Left ventricle myocardium superior (tissue), 1 donor: ENCODE results near the gene ADAMTSL5. TPM values are rescaled to one million over a fixed set of nuclear protein-coding genes. Genes with fewer than 3 reads are reported as not detected.
"Not testable (repeated sequence)": the region's sequence is repeated elsewhere in the genome, so short reads cannot be mapped to it uniquely, and the experiment has no call there.

Source experiments
- ATAC-seq: fragments of 200-7000 bp; cut with Tn5 transposase; one replicate; pipeline ENCODE4 v1.9.1; 2020; ENCODE audit warnings: mild to moderate bottlenecking, moderate library complexity
- DNase-seq: peaks from one replicate; pipeline ENCODE4 v3.0.0-alpha.2; 2020
- intact Hi-C: fragments of 100-400 bp; cut with micrococcal nuclease; formaldehyde crosslinking; loops from one replicate; pipeline ENCODE4 v1.11.0; 2022
- total RNA-seq: library from RNA; stranded (reverse); fragmentation: NEBNext Ultra II Directional; extraction: Animal tissue kit (Norgen Biotek cat#: 25700); gene quantifications from one replicate; pipeline ENCODE4 v1.2.1, GENCODE V29; 2021
- donor health status: DM: no; HTN: yes; CAD: no; lungs with severe emphysema.

Gene ADAMTSL5
- total RNA-seq, 1 donor from 2014 or later, result 20.5 TPM

DNA sequence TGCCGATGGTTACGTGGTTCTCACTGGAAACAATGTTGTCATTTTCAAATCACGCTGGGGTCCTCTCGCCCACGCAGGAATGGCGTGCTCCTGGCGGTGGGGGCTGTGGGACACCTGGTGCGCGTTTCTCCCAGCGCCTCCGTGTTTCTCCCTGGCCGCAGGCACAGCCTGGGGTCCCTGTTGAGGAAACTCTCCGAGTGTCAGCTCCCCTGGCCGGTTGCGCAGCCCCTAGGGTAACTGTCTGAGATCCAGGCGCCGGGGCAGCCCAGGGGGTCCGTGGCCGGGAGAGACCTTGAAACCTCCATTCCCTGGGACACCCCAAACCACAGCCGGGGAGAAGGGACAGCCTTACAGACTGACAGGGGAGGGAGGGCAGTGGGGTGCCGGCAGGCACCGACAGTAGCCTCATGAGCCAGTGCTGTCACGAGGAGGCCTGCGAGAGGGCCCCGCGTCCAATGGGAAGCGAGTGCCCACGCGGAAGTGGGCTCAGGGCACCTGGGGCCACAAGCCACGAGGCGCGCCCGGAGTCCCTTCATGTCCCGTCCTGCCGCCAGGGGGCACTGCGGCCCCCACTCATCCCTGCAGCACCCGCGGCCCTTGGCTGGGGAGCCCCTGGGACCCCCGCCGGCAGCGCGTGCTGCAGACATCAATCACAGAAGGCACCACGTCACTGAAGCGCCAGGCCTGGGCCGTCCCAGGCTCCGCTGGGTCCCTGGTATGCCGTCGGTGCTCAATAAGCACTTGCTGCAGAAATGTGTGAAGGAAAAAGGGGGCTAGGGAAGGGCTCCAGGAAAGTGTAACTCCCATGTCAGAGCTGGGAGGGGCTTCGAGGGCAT, 9.5 kb downstream of the ADAMTSL5 start:
- intact Hi-C loops, result no loop called here
- DNase-seq (peak; percentile 77), ATAC-seq (peak; percentile 3)

DNA sequence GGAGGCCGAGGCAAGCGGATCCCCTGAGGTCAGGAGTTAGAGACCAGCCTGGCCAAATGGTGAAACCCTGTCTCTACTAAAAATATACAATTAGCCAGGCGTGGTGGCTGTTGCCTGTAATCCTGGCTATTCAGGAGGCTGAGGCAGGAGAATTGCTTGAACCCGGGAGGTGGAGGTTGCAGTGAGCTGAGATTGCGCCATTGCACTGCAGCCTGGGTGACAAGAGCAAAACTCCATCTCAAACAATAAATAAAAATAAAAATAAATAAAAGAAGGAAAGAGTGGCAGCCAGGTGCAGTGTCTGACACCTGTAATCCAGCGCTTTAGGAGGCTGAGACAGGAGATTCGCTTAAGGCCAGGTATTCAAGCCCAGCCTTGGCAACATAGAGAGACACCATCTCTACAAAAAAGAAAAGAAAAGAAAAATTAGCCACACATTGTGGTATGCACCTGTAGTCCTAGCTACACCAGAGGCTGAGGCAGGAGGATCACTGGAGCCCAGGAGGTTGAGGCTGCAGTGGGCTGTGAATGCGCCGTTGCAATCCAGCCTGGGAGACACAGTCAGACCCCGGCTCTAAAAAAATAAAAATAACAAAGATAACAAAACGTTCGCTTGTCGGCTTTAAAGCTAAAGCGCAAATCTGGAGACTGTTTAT, 10.3 kb downstream of the ADAMTSL5 start:
- ATAC-seq, result no peak
- intact Hi-C loops, result no loop called here
- no peak for DNase-seq

DNA sequence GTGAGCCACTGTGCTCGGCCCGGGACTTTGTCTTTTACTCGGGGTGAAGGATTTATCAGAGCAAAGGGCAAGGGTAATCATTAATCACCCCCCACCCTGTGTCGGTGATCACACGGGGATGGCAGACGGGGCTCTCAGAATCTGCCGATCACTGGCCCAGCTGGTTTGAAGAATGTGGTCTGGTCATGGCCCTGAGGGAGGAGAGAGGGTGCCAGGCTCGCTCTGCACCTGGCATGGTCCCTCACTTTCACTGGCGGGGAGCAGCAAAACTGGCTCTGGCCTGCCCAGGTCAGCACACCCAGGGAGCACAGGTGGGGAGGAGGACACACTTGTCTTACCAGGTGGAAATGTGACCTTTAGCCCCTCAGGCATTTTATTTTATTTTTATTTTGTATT, 11.6 kb downstream of the ADAMTSL5 start:
- intact Hi-C loops, result no loop called here
- no peak for ATAC-seq

DNA sequence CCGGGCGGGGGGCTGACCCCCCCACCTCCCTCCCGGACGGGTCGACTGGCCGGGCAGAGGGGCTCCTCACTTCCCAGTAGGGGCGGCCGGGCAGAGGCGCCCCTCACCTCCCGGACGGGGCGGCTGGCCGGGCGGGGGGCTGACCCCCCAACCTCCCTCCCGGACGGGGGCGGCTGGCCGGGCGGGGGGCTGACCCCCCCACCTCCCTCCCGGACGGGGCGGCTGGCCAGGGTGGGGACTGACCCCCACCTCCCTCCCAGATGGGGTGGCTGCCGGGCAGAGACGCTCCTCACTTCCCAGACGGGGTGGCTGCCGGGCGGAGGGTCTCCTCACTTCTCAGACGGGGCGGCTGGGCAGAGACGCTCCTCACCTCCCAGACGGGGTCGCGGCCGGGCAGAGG, 13.6 kb downstream of the ADAMTSL5 start:
- not testable (repeated sequence) for ATAC-seq

More for the DNA sequence above, 11.6 kb downstream of the ADAMTSL5 start:
- DNase-seq, result no peak

DNA sequence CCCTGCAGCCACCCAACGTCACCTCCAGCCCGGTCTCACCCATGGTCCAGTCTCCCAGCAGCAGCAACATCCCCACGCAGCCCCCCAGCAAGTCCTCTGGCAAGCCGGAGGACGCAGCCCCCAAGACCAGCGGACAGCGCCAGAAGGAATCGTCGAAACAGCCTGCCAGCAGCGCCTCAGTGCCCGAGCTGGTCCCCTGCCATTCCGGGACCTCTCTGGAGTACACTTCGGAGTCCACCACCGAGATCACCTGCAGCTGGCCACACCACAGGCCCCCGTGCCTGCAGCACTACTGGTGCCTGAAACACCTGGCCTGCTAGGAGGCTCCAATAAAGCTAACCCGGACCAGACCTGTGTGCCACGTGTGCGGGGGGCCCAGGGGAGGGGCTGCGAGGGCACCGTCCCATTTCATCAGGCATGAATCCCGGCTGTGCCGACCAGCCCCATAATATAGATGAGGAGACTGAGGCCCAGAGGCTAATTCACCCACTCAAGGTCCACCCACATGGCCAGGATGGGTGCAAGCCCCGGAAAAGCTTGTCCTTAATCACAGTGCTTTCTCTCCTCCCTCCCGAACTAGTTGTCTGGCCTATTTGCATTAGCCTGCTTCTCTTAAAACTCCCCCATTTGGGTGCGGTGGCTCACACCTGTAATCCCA, 15.1 kb downstream of the ADAMTSL5 start:
- no peak for DNase-seq
- no peak for ATAC-seq
- intact Hi-C loops, result no loop called here

More for the DNA sequence above, 13.6 kb downstream of the ADAMTSL5 start:
- DNase-seq, intact Hi-C loops: not testable (repeated sequence)

DNA sequence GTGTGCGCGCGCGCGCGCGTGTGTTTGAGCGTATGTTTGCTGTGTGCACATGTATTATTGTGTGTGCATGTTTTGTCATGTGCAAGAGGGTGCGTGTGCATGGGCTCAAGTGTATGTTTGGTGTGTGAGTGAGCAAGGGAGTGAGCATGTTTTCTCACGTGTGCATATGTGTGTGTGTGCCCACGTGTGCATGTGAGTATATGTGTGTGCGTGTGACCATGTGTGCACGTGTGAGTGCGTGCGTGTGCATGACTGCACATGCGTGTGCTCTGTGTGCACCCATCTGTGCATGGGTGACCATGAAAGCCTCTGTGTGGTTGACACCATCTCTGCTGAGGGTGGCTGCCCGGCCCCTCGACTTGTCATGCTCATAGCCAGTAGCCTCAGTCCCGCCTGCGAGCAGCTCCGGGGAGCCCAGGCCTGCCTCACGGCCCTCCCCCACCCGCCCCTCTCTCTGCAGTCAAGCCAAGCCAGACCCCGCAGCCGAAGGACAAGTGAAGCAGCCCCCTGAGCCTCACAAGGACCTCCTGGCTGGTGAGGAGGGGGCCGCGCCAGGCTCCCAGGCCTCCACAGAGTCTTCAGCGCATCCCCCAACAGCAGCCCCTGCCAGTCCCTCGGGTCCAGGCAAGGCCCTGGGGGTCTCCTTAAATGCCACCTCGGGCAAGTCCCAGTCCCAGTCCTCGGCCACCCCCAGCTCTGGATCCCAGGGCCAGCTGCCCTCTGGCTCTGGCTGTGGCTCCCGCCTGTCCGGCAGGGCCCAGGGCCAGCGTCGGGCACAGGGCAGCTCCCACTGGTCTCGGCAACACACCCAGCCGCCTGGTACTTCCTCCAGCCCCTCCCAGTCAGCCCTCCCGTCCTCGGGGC, 15.9 kb downstream of the ADAMTSL5 start:
- intact Hi-C loops, result no loop called here
- DNase-seq (no peak), ATAC-seq (no peak)

DNA sequence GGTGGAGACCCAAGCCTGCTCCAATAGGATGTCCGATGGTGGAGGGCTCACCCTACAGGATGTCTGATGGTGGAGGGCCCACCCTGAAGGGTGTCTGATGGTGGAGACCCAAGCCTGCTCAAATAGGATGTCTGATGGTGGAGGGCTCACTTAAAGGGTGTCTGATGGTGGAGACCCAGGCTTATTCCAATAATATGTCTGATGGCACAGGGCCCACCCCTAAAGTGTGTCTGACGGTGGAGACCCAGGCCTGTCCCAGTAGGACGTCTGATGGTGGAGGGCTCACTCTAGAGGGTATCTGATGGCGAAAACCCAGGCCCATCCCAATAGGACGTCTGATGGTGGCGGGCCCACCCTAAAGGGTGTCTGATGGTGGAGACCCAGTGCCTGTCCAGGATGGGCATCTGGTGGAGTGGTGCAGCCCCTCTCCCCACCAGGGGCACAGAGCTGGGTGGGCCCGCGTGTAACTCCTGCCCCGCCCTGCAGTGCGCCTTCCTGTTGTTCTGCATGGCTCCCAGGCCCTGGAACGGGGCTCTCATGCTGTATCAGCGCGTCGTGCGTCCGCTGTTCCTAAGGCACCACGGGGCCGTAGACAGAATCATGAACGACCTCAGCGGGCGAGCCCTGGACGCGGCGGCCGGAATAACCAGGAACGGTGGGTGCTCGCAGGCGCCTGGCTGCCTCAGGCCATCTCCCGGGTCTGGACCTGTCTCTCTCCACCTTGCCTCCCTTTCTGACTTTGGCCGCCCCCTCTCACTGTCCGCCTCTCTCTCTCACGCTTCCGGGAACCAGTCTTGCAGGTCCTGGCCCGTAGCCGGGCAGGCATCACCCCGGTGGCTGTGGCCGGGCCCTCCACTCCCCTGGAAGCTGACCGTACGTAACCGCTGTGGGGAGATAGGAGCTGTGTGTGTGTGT, 16.8 kb downstream of the ADAMTSL5 start:
- intact Hi-C loops, result no loop called here
- DNase-seq, result no peak
- ATAC-seq, result no peak

DNA sequence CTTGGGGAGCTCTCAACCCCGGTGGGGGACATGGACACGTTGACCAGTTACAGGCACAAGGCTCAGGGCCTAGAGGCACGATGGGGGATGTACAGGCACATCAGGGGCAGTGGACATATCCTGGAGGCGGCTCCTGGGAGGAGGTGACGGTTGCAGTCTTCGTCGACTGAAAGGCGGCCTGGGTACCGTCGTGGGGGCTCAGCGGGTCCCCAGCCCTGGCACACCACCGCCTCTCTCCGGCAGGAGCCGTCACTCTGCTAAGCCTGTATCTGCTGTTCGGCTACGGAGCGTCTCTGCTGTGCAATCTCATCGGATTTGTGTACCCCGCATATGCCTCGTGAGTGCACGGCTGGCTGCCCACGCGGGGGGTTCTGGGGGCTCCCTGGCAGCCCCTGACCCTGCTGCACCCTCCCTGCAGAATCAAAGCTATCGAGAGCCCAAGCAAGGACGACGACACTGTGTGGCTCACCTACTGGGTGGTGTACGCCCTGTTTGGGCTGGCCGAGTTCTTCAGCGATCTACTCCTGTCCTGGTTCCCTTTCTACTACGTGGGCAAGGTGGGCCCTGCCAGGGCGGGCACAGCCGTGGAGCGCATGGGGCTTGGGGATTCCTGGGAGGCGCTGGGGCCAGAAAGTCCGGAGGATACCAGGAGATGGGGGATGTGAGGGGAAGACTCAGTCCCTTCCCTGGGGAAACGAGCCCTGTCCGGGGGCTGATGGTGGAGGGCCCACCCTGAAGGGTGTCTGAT, 17.6 kb downstream of the ADAMTSL5 start:
- intact Hi-C loops, result no loop called here
- ATAC-seq (no peak), DNase-seq (no peak)

DNA sequence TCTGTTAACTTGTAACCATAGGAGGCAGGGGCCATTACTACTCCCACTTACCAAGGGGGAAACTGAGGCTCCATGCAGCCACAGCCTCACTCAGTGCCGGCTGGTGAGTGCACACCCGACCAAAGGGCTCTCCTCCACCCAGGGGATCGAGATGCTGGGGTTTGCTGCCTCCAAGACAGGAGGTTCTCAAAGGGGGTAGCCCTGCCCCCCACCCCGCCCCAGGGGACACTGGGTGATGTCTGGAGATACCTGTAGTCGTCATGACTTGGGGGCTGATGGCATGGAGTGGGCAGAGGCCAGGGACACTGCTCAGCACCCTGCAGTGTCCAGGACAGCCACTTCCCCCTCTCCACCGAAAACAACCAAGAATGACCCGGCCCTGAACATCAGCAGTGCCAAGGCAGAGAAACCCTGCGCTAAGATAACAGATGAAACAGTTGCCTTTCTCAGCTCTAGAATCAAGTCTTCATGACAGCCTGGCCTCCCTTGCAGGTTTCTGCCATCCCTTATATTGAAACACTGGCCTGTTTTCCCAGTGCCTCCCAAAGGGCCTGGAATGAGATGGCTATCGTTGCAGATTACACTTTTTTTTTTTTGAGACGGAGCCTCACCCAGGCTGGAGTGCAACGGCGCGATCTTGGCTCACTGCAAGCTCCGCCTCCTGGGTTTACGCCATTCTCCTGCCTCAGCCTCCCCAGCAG, 18.6 kb downstream of the ADAMTSL5 start:
- intact Hi-C loops, result no loop called here
- ATAC-seq (no peak), DNase-seq (no peak)

DNA sequence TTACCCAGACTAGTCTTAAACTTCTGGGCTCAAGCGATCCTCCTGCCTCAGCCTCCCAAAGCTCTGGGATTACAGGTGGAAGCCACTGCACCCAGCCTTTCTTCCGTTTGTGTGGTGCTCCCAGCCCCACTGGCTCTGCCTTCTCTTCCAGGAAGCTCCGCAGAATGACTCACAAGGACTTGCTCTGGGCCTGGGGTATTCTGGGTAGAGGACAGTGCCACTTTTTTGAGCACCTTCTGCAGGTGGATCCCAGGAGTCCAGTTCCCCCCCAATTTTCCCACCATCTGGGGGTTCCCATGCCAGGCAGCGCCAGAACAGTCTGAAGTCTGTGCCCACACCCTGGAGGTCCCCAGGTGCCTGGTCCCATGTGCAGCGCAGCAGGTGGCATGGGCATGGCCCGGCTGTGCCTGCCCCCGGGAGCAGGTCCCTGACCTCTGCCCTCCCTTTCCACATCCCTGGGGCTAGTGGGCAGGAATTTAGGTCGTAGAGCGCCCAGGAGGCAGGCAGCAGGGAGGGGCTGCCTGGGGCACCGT, 20.3 kb downstream of the ADAMTSL5 start:
- DNase-seq (no peak), ATAC-seq (no peak)
- intact Hi-C loops, result no loop called here

DNA sequence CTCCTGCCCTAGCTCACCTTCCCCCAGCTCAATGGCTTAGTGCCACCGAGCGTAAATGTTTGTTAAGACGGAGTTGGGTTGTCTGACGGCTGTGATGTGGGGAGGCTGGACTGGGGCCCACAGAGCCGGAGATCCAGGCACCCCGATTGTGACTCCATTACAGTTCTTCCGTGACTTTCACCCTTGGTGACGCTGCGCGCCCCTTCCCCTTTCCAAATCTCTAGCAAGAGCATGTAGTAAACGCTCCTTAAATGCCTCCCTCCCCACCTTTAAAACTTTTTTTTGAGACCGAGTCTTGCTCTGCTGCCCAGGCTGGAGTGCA, 21.0 kb downstream of the ADAMTSL5 start:
- ATAC-seq, result no peak
- intact Hi-C loops, result no loop called here
- peak; percentile 35 for DNase-seq

DNA sequence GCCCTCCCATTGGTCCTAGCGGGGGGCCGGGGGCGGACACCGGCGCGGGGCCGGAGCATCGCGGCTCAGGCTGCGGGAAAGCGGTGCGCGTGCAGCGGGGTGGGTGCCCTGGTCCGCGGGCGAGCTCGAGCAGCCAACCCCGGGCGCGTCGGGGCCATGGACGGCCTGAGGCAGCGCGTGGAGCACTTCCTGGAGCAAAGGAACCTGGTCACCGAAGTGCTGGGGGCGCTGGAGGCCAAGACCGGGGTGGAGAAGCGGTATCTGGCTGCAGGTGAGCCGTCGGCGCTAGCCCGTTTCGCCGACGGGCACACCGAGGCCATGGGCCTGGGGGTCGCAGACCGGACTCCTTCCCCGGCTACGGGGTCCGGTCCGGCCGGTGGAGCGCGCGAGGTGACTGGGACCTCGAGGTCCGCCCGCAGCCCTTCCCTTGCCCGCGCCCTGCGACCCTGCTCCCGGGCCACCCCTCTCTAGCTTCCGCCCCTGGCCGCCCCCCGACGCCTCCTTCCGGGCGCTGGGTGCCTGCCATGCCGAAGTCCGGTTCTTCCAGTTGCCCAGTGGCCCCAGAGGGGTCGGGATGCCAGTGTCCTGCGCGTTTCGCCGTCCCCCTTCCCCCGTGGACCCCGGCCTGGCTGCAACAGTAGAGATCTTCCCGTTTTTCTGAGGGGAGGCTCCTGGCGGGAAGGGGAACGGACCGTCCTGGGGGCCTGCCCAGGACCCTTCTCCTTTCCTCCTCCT, 21.5 kb downstream of the ADAMTSL5 start, which contains the start of gene REEP6:
Gene REEP6 (plus strand): TSS at position 68 of the 735 bp plus-strand sequence. CDS start 89 bp downstream, at position 157.
- intact Hi-C loops, result no loop called here
- ATAC-seq (no peak), DNase-seq (no peak)

DNA sequence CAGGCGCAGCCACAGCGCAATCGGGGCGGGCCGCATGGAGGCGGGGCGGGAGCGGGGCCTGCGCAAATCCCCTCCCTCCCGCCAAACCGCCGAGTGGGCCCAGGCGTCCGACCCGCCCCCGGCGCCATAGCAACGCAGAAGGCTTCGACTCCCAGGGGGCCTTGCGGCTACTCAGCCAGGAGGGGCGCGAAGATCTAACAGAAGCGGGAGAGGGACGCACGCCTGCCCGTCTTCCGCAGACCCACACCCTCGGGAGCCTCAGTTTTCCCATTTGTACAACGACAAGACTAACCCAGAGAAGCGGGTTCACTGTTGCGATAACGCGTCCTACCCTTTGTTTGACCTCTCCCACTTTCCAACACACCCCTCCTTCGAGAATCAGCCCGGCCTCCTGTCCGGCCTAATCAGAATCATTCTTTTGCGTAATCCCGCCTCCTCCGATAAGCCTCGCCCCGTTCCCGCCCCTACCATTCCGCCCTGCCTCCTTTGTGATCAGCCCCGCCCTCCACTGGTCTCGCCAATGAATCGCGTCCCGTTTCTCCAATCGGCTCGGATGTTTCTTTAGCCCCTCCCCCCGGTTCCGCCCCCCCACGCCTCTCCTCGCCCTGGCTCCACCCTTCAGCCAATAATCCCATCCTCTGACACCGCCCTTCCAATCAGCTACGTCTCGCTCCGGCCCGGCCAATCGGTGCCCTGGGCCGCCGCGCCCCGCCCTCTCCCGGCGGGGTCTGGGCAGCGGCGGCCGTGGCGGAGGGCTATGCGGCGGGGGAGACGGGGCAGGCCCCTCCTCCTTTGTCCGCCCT, 22.3 kb downstream of the ADAMTSL5 start, which contains the start of gene PCSK4:
Gene PCSK4 (minus strand): TSS at position 40 of the 803 bp plus-strand sequence. CDS start 4 bp downstream, at position 36.
- intact Hi-C loops, result no loop called here
- DNase-seq, result peak; percentile 98
- ATAC-seq, result peak; percentile 92

DNA sequence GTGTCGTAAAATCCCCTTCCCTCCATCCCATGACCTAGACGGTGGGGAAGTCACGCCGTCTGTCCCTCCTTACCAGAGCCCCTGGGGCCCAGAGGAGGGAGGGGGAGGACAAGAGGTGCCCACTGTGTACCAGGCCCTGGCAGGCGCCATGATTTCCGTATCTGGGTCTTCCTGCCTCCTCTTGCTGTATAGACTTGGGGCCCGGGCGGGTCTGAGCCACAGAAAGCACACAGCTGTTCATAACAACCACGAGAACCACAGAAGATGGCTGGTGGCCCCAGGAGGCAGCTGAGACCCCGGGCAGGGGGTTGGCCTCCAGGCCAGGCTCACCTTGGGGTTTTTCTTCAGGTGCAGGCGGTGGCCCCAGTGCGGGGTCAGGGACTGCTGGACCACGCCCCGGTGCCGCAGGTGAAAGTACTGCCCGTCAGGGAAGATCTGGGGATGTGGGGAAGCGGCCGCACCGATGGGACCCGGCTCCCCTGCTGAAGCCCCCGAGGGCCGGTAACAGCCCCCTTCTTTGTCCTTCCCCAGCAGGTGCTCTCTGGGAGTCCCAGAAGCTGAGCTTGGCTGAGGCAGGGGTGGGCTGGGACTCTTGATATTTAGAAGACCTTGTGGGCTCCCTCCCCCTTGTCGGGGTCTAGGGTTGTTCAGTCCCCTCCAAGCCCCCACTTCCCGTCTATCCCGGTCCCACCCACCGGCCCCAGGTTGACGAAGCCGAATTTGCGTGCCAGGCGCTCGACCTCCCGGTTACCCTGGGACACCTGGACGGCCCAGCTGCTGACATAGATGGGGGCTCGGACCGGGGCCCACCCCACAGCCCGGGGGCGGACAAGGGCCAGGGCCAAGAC, 23.1 kb downstream of the ADAMTSL5 start:
- peak; percentile 48 for DNase-seq
- intact Hi-C loops, result no loop called here
- no peak for ATAC-seq
